GOT3 (cell line): ENCODE results near the gene ZKSCAN3.
"Not testable (repeated sequence)": the region's sequence is repeated elsewhere in the genome, so short reads cannot be mapped to it uniquely, and the experiment has no call there.

ENCODE experiments used
- DNase-seq: peaks from one replicate; lab custom pipeline; 2025; ENCODE audit warnings: mixed read lengths; lab: John Stamatoyannopoulos, UW

ZKSCAN3 gene

DNA sequence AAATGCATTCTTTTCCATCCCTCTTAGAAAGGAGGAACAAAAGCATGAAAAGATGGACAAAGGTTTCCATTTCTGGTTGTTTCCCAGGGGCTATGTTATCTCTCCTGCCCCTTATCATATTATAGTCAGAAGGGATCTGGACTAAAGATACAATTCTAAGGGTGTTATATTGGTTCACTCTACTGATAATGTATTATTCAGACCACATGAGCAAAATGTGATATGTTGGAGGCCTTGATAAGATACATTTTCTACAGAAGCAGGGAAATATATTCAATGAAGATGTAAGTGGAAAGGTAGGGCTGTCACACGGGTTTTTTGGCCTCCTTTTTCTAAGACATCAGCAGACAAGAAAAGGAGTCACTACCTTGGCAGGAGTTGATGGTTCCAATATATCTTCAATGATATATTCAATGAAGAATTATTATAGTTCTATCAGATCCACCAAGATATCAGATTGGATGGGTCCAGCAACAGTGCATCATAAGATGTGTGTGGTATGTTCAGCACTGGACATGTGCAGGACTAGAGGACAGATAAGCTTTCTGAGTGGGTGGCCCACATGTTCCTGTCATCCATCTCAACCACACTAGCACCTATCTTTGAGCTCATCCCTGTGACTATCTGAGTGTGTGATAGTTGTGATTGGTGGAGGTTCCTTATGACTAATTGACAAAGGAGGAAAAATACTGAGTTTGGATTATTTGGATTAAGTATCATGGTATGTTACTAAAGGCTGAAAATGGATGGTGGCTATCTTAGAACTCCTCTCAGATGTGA is 5.7 kb upstream of the ZKSCAN3 start:
- DNase-seq, result no peak

DNA sequence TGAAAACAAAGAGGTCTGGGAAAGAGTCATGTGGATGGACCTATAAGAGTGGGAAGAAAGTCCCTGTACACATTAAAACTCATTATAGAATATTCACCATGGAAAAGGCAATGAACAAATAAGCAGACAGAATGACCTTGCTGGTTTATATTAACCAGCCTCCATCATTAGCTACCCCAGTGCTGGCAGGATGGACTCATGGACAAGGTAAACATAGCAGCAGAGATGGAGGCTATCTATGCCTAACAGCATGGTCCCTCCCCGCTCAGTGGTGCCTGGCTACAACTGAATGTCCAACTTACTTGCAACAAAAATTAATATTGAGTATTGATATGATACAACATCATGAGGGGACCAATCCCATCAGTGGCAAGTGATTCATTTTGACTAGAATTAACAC is 4.5 kb upstream of the ZKSCAN3 start:
- DNase-seq, result no peak

DNA sequence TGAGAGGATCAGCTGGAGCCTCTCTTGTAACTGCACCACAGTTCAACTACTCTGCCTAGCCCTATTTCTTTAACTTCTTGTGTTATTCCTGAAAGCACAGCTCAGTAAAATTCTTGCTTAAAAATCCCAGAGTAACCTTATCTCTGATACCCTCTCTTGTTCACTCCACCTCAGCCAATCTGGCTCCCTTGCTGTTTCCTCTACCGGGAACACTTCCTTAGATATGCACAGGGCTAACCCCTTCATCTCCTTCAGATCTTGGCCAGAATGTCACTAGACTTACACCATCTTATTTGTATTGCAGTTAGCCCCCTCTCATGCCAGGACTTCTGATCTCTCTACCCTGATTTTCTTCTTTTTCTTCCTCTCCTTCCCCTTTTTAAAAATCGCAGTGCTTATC is 2.6 kb upstream of the ZKSCAN3 start:
- no peak for DNase-seq

DNA sequence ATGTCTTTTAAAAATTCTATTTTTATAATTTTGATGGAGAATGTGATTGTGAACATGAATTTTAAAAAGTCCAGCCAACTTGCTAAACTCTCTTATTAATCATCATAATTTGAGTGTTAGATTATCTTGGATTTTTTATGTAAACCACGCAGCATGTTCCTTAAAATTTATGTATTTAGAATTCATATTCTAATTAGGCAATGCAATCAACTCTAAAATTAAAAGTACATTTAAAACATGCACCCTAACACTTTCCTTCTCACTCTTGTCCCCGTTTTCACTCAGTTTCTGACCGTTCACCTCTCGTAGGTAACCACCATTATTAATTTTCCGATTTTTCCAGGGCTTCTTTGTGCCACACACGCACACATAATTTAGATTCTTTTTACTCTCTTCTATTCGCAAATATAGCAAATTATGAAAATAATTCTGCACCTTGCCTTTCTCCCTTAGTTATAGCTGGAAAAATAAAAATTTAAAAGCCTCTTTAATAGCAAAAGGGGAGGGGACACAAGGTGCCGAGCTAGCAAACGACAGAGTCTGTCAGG is 329 bp upstream of the ZKSCAN3 start:
- DNase-seq, result no peak

DNA sequence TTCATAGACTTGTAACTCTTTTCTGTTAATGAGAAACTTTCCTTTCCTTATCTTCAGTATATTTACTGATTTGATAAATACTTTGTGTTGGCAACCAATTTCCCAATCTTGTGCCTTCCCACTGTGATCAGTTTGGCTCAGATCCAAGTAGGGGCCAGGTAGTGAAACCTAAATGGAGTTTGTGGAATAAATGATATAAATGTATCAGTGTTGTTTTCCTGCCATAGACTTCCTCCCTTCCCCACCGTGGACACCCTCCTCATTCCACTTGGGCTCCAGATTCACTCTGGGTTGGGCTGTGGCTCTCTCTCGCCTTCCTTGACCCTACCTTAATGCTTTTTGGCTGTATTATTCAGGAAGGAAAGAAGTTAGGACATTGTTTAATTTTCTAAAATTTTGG is 1.3 kb downstream of the ZKSCAN3 start:
- no peak for DNase-seq

DNA sequence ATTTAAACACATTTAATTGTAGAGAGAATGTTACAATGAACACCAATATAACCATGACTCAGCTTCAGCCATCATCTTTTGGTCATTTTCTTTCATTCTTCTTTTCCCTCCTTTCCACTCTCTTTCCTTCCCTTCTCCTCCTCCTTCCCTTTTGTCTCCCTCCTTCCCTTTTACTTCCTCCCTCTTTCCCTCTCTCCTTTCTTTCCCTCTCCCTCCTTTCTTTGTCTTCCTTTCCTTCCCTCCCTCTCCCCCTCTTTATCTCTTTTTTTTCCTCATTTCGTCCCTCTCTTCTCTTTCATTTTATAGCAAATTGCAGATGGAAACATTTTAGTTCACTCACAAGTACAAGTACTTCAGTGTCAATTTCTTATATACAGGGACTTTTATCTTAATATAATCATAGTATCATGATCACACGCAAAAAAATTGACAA is 1.8 kb downstream of the ZKSCAN3 start:
- DNase-seq, result no peak

DNA sequence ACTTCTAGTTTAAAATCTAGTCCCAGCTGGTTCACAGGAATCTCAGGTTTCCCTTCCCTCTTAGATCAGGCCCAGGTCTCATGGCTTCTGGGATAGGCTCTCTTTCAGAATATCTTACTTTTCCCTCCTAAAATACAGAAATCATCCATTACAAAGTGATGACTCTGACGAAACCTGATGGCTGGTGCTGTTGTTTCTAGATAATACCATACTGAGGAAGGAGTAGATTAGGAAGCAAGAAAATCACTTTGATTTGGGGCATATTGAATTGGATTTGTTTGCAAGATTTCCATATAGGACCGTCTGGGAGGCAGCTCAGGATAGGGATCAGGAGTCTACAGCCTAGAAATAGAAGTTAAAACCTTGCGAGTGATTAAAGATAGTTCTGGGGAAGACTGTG is 3.6 kb downstream of the ZKSCAN3 start:
- no peak for DNase-seq

DNA sequence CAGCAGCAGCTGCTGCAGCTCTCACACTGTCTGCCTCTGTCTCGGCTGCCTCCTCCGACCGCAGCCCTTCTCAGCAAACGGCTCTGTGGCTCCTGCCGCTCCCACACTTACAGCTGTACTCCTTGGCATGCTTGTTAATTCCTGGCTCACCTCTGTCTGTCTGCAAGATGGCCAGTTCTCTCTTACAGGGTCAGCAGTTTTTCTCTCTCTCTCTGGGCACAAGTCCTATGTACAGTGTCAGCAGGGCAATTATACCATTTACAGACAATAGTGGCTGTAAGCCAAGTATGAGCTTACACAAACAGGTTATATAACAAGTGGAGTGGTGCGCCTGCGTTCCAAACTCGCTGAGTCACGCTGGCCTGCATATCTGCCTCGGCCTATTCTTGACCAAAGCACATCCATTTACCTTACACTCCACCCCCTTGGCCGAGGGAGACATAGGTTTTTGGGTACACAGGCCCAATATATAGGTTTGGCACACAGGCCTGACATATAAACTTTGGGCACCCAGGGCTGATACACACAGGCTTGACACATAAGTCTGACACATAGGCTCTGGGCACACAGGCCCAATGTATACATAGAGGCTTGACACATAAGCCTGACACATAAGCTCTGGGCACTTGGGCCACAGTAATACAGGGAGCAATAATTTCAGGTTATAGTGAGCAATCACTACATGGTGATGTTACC is 4.4 kb downstream of the ZKSCAN3 start:
- no peak for DNase-seq

DNA sequence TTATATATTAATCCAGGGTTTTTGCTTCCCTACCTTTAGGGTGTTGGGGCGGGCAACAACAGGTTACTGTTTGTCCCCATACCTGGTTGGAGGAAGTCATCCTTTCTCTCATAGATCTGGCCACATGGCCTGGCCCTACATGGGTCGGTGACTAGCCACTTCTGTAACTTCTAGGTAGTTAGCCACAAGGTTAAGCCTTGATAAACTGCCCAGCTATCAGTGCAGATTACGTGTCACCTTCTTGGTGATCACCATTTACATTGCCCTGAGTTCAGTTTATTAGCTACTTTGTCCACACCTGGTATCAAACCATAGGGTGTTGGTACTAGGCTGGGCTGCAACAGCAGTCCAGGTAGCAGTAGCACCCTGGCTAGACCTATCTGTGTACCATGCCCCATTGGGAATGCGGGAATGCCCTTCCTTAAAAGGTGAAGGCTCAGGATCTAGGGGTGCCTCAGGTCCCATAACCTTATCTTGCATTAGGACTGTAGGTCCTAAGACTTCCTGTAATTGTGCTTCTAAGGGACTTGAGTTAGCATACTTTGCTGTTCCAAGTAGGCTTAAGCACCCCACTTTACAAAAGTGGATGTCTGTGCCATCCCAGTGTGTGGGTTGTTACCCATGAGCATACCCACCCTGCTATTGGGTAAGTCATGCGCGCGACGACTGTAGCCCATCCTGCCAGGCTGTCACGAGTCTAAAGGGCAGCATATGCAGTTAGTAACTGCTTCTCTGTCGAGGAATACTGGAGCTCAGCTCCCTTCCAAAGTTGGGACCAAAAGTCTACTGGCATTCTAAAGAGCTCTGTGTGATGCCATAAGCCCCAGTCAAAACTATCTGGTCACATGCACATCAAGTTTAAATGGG is 5.2 kb downstream of the ZKSCAN3 start:
- no peak for DNase-seq

DNA sequence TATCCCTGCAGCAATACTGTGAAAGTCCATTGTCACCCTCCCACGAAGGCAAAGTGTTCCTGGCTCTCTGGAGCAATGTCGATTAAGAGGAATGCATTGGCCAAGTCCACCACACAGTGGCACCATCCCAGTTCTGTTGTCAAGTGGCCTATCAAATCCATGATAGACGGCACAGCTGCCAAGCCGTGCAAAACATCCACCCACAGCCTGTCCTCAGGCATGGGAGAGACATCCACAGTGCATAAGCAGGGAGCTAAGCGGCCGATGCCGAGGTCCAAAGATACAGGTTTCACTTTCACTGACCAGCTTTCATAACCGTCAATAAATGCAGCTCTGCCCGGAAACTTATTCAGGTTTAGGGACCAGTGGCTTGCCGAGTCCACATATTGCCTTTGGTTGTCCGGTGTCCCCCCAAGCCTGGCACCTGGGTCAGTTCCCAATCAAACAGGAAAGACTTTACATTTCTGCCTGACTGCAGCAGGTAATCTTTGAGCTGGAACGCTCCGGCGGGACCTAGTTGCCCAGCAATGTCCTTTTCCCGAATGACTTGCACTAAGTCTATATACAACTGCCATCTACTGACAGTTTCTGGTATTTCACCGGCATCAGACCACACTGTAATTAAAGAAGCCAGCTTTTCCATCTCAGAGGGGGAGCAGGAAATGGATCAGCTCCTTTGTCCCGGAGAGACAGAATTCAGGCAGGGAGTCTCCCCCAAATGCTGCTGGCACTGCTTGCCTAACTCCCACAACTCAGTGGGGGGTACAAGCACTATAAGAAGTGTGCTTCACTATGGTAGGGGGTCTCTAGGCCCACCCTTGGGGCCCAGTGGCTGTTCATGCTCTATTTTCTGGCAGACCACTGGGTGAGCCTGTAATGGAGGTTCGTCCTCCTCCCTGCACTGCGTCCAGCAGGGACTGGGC is 6.3 kb downstream of the ZKSCAN3 start:
- peak; percentile 23 for DNase-seq

DNA sequence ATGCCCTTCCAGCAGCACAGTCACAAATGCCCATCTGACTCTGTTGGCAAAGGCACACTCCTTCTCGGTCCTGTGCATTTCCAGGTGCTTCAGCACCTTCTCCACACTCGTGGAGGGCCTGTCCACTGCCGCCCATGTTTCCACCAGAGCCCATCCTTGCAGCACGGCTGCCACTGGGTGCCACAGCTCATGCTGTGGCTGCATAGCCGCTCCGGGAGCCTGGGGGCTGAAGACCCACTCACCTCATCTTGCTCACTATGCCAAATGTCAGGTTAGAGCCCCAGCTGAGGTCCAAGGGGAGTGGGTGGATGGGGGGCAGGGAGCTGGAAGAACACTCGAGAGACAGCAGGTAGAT is 6.9 kb downstream of the ZKSCAN3 start:
- no peak for DNase-seq

DNA sequence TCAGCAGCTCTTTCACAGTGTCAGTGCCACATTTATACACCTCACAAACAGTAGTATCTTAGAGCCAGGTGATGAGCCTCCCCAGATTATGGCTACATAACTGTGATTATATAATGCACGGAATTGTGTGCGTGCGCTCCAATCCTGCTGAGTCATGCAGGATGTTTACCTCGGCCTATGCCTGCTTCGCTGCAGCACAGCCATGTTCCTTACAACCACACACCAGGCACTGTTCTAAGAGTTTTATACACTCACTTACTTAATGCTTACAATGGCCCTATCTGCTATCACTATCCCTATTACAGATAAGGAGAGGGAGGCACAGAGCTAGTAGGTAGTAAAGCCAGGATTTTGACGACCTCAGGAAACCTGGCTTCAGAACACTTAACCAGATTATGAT is 7.3 kb downstream of the ZKSCAN3 start:
- DNase-seq, result no peak

DNA sequence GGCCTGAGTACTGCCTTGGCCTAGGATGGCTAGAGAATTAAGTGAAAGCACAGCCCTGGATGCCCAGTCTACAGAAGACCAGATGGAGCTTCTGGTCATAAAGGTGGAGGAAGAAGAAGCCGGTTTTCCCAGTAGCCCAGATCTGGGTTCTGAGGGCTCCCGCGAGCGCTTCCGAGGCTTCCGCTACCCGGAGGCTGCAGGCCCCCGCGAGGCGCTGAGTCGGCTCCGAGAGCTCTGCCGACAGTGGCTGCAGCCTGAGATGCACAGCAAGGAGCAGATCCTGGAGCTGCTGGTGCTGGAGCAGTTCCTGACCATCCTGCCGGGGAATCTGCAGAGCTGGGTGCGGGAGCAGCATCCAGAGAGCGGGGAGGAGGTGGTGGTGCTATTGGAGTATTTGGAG is 9.8 kb downstream of the ZKSCAN3 start:
- DNase-seq, result not testable (repeated sequence)

DNA sequence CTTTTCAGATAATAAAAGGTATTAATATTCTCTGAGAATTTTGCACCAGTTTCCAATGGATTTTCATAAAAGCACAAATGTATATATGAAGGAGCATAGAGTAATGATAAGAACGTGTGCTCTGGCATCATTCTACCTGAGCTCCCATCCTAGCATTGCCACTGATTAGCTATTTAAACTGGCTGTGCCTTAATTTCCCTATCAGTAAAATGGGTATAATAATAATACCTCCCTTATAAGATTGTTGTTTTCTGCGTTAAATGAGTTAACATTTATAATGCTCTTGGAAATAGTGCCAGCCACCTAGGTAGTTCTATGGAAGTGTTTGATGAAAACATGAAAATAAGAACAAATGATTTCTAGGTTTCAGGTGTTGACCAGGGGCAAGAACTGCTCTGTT is 11.2 kb downstream of the ZKSCAN3 start:
- no peak for DNase-seq

DNA sequence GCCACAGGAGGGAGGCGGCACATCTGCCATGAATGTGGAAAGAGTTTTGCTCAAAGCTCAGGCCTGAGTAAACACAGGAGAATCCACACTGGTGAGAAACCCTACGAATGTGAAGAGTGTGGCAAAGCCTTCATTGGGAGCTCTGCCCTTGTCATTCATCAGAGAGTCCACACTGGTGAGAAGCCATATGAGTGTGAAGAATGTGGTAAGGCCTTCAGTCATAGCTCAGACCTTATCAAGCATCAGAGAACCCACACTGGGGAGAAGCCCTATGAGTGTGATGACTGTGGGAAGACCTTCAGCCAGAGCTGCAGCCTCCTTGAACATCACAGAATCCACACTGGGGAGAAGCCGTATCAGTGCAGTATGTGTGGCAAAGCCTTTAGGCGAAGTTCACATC is 15.8 kb downstream of the ZKSCAN3 start:
- DNase-seq, result not testable (repeated sequence)

DNA sequence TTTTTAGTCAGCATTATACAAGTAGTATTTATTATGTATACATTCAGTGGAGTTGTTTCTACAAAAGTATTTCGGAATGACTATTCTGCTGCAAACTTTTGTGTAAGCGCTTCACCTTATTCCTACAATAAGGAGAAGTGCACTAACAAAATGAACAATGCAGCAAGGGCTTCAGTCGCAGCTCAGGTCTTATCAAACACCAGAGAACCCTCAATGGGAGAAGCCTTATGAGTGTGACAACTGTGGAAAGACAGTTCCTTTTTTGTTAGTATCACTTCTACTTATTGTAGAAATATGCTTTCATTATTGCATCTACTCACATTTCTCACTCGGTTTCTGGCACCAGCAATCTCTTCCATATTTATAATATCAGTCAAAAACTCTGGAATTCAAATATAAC is 18.8 kb downstream of the ZKSCAN3 start:
- no peak for DNase-seq

DNA sequence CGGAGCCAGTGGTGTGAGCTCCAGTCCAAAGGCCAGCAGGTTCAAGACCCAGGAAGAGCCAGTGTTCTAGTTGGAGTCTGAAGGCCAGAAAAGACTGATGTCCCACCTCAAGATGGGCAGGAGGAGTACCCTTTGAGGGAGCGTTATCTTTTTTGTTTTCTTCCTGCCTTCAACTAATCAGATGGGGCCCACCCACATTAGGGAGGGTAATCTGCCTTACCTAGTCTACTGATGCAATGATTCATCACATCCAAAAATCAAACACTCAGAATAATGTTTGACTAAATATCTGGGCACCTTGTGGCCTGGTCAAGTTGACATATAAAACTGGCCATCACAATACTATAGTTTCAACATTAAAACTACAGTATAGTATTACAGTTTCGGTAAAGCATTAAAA is 19.7 kb downstream of the ZKSCAN3 start:
- DNase-seq, result no peak

DNA sequence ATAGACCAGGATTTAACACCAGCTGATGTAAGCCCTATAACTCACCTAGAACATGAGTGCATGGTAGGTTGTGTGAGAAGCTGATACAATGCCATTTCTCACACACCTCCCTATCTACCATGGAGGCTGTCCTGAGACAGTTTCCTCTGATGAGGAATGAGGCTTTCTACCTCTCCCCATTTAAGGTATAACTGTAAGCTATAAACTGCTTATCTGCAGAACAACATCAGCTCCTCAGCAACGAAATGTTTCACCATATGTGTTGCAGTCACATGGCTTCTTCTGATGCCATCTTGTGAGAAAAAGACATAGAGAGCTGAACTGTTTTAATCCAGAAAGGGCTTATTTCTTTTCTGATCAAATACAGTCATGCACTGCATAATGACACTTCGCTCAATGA is 20.7 kb downstream of the ZKSCAN3 start:
- DNase-seq, result no peak

DNA sequence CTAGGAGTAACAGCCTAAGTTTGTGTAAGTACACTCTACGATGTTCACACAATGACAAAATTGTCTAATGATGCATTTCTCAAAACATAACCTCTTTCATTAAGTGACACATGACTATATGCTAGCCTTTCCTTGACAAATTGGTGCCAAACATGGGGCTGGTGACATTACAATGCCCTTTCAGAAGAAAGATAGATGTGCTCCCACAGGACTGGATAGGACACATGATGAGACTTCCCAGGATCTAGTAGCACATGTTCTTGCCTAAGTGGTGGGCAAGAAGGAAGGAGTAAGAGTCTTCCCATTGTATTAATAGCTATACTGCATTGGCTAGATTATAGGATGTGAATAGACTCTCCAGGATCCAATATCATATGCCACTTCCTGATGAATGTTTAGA is 21.5 kb downstream of the ZKSCAN3 start:
- DNase-seq, result no peak

DNA sequence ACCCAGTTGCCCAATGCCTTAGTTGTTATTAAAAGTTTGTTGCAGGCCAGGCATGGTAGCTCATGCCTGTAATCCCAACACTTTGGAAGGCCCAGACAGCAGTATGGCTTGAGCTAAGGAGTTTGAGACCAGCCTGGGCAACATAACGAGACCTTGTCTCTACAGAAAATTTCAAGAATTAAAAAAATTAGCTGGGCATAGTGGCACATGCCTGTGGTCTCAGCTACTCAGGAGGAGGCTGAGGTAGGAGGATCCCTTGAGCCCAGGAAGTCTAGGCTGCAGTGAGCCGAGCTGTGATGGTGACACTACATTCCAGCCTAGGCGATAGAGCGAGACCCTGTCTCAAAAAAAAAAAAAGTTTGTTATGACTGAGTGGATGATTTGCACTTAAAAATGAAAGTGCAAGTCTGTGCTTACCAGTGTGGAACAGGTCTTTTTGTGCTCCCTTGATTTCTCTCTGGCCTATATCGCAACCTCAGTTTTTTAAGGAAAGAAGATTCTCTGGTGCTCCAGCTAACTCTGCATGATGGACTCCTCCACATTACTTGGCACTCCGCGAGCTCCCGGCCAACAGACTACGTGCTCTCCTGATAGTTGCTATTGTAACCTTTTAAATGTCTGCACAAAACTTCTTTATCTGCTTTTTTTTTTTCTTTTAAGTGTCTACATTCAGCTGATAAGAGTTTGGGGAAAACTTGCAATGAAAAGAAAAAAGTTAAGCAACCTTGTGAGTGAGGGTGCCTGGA is 22.1 kb downstream of the ZKSCAN3 start:
- DNase-seq, result no peak

DNA sequence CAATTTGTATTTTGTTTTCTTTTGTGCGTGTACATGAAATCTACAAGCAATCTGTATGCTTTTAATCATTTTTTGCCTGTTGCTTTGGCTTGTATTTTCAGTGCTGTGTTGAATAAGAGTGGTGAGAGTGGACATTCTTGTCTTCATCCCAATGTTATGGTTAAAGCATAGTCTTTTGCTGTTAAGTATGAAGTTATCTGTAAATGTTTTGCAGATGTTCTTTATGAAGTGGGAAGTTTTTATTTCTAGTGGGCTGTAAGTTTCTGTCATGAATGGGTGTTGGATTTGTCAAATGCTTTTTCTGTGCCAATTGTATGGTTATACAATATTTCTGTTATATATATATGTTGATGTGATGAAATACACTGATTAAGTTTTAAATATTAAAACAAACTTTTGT is 24.2 kb downstream of the ZKSCAN3 start:
- DNase-seq, result no peak
